IgD-negative memory B cell (primary cell): Measurements from ENCODE around the gene NPTX1. TPM values are rescaled to one million over a fixed set of nuclear protein-coding genes. Genes with fewer than 3 reads are reported as not detected.

Experiments used
- polyA plus RNA-seq: library from polyadenylated mRNA; unstranded; fragments of 300-500 nt; fragmentation: Illumina TruSeq; gene quantifications from one replicate; pipeline ENCODE4 v1.2.3, GENCODE V29; 2021

The NPTX1 gene
- polyA plus RNA-seq, 1 donor from 2014 or later, result not detected

Other genes with a start within 250 kb of the NPTX1 start
- 26.2 TPM for gene RNF213, start 215.8 kb downstream of the NPTX1 start, polyA plus RNA-seq
- gene ENDOV, start 61.4 kb downstream of the NPTX1 start, polyA plus RNA-seq, result 11.6 TPM
- gene RPTOR, start 68.2 kb upstream of the NPTX1 start, polyA plus RNA-seq, result 9.9 TPM